NOMO-1 treated with DMSO at 0.1 percent for 48 hours (cell line): ENCODE measurements around the gene HBB.

Source experiments
- DNase-seq: peaks from one replicate; lab custom pipeline; 2025; ENCODE audit not compliant: unreplicated experiment; lab: John Stamatoyannopoulos, UW

The HBB gene

GRCh38 chr11:5247472-5248192 is 20.8 kb upstream of the HBB start:
- no peak for DNase-seq

- no peak for DNase-seq
Observed at GRCh38 chr11:5246772-5247471, 20.1 kb upstream of the HBB start.

DNA sequence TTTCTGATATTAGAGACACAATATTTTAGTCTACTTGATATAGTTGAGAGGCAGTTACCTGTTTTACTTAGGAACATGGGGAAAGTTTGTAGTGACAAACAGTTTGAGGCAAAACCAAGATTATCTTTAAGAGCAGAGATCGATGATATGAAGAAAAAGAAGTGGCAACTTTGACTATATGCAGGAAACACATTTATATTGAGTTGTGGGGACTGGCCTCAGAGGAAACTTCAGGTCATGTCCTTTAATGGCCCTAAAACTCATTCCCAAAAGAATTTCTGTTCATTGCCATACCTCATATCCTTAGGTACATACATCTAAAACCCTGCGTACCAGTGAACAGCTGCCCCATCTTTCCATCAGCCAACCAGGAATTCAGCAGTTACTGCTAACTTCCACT is 18.3 kb upstream of the HBB start:
- DNase-seq = no peak

DNA sequence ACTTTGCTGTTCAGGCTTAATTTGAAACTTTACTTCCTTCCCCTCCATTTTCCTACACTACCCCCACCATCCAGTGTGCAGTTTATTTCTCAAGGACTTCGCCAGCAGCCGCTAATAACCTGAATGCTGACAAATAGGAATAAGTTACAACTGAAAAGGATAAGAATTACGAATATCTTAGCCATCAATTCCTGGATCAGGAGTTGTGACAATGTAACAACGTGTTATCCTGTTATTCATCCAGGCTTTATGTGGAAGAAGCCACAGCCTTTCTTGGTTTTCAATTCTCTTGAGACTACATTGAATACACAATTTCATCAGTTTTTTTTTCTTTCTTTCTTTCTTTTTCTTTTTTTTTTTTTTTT is 16.9 kb upstream of the HBB start:
- no peak for DNase-seq

- no peak for DNase-seq
Observed at GRCh38 chr11:5242933-5243815, 16.3 kb upstream of the HBB start.

DNA sequence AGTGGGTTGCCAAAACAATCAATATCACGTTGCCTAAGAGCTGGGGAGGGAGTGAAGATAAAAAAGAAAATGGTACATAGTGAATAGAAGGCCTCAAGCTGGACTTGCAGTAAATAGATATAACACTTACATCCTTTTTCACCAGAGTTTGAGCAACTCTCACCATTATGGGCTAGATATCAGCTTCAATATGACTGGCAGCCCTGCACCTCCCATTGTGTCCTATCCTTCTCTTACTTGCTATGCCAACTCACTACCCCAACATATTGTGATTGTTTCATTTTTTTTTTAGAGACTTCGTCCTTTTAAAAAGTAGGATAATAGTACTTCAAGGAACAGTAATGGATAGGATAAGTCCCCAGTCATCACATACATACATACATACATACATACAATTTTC is 15.3 kb upstream of the HBB start:
- DNase-seq = no peak

DNA sequence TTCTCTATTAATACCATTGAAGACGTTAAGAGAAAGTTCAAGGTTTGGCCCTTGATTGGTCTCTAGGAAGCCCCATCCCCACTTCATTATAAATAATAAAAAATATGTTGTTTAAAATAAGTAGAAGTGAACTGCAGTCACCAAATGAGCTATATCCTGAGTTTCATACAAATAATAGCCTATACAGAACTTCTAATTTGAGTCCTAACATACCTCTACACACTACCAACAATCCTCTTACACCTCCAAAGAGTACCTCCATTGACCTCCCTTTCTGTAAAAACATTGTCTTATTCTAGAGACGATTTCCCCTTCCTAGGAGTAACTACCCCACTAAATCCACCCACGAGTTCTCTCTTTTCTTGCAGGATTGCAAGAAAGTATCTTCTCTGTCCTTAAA is 14.6 kb upstream of the HBB start:
- DNase-seq = no peak

DNA sequence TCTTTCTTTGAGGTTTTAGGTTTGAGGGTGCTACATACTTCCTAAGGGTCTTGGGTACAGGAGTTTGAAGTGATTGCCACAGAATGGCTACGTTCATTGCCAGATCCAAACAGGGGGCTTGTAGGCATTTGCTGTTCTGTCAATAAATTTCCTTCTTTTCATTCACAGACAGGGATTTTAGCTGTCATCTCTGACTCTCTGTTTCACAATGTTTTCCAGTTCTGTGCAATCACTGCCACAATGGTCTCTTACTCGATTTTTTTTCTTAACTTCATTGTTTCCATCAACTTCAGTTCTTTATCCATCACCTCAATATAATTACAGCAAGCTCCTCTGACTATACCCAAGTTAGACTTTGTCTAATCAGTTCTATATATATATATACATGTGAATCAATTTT is 13.6 kb upstream of the HBB start:
- DNase-seq = no peak

GRCh38 chr11:5240056-5240455 is 13.2 kb upstream of the HBB start:
- no peak for DNase-seq

- DNase-seq = no peak
Observed at GRCh38 chr11:5239046-5239445, 12.2 kb upstream of the HBB start.

GRCh38 chr11:5238486-5238885 is 11.6 kb upstream of the HBB start:
- no peak for DNase-seq

- DNase-seq = no peak
Observed at GRCh38 chr11:5237420-5237819, 10.5 kb upstream of the HBB start.

- DNase-seq = no peak
Observed at GRCh38 chr11:5235364-5236095, 8.7 kb upstream of the HBB start.

DNA sequence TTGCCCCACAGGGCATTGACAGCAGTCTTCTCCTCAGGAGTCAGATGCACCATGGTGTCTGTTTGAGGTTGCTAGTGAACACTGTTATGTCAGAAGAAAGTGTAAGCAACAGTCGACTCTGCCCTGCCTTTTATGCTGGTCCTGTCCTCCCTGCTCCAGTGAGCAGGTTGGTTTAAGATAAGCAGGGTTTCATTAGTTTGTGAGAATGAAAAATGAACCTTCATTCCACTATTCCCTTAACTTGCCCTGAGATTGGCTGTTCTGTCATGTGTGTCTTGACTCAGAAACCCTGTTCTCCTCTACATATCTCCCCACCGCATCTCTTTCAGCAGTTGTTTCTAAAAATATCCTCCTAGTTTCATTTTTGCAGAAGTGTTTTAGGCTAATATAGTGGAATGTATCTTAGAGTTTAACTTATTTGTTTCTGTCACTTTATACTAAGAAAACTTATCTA is 7.5 kb upstream of the HBB start, which contains the start of gene HBD:
TSS of gene HBD (minus strand) at position 103 of the 454 bp plus-strand sequence. CDS start at position 53, 50 bp downstream.
- no peak for DNase-seq

GRCh38 chr11:5233307-5233706 is 6.4 kb upstream of the HBB start:
- no peak for DNase-seq

GRCh38 chr11:5232821-5233220 is 6.0 kb upstream of the HBB start:
- no peak for DNase-seq

DNA sequence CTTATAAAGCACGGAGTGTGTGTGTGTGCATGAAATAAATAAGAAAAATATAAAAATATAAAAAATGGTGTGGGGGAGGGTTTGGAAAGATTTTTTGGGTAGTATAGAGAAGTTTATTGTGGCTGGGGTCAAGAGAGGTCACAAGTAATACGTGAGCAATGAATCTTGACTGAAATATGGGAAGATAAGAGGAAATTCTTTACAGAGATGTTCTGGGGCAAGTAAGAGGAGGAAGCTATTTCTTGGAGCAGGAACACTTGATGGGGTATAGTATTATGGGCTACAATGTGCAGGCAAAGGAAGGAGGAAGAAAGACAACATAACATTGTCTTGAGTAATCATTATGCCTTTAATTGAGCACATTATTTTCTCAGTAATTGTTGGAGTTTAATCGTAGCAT is 5.3 kb upstream of the HBB start:
- no peak for DNase-seq

DNA sequence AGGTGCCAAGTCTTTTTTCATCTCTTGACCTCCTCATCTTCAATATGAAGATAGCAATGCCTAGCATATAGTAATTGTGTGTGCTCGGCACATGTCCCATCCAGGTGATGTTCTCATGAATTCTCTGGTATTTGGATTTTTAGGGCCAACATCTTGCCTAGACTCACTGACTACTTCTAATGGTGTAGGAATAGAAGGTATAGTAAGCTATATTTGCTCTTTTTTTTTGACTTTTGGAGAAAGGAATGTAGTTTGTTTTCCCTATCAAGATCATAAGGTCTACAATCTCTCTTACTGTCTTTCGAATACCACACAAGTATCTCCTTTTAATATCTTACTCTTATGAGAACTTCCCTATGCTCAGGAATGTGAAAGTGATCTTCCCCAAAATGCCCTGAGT is 4.2 kb upstream of the HBB start:
- no peak for DNase-seq

GRCh38 chr11:5230266-5230665 is 3.4 kb upstream of the HBB start:
- DNase-seq = no peak

GRCh38 chr11:5229796-5230195 is 2.9 kb upstream of the HBB start:
- no peak for DNase-seq

DNA sequence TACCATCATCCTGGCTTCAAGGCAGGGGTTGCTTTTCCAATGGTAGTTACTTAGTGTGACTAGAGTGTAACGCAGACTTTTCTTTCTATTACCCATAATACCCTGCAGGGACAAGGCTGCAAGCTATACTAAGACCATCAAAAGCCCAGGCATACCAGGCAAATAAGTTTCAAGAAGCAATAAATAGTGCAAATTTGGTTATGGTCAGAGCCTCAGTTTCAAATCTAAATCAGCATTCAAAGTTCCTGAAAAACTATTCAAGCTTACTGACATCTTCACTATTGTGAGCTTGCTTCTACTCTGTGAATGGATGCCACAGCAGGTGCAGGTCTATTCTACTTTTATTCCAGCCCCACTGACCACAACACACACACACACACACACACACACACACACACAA is 2.5 kb upstream of the HBB start:
- no peak for DNase-seq
